22Rv1 (cell line): Measurements from ENCODE around the gene PSMD9.

ENCODE experiments used
- H3K27ac ChIP-seq: fragments of 450-650 bp; 2 replicates; pipeline ENCODE4 v1.5.1; 2017
- CTCF ChIP-seq: fragments of 450-650 bp; IDR thresholded peaks from 2 replicates; pipeline ENCODE4 v1.5.1; 2017; ENCODE audit warnings: mild to moderate bottlenecking
- ZFX ChIP-seq: fragments of 450-650 bp; IDR thresholded peaks from 2 replicates; pipeline ENCODE4 v1.6.1; 2017; ENCODE audit warnings: antibody characterized with exemption, borderline replicate concordance

The PSMD9 gene

GRCh38 chr12:121930862-121931261 is 42.3 kb downstream of the PSMD9 start:
- TF ChIP-seq ZFX = no peak
- no peak for TF ChIP-seq CTCF
- H3K27ac ChIP-seq = no peak overlapping the region

DNA sequence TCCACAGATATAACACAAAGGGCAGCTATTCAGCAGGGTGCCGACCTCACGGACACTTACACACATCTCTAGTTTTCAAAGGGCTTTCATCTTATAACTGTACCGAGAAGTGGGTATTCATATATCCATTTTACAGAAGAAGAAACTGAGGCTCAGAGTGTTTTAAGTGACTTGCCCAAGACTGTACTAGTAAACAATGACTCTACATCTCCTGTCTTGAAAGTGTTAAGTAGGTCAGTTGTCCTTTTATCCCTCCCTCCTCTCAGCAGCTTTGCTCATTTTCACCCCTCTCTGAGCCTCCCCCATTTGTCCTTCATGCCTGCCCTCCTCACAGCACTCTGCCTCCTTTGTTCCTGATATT is 43.6 kb downstream of the PSMD9 start:
- TF ChIP-seq CTCF = no peak
- no peak for TF ChIP-seq ZFX

DNA sequence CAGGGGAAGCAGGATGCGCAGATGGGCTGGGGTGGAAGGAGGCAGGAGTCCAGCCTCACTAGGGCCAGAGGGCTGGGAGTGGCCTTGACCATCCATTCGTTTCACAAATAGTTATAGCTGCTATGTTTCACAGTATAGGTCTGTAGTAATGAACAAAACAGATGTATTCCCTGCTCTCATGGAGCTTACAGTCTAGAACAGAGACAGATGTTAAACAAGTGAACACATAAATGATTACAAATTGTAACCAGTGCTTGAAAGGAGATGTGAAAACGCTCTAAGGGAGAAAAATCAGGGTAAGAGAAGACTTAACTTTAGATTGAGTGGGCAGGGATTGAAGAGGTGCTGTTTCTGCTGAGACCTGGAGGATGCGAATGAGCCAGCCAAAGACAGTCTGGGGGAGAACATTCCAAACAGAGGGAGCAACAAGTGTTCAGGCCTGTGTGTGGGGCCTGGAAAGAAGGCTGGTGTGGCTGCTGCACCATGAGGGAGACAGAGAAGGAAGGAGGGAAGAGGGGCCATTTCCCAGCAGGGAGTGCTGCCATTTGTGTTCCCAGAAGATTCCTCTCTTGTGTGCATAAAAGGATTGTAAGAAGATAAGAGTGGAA is 44.4 kb downstream of the PSMD9 start:
- TF ChIP-seq CTCF = no peak
- TF ChIP-seq ZFX = no peak
- no peak overlapping the region for H3K27ac ChIP-seq

More for the DNA sequence above, 43.6 kb downstream of the PSMD9 start:
- no peak overlapping the region for H3K27ac ChIP-seq

DNA sequence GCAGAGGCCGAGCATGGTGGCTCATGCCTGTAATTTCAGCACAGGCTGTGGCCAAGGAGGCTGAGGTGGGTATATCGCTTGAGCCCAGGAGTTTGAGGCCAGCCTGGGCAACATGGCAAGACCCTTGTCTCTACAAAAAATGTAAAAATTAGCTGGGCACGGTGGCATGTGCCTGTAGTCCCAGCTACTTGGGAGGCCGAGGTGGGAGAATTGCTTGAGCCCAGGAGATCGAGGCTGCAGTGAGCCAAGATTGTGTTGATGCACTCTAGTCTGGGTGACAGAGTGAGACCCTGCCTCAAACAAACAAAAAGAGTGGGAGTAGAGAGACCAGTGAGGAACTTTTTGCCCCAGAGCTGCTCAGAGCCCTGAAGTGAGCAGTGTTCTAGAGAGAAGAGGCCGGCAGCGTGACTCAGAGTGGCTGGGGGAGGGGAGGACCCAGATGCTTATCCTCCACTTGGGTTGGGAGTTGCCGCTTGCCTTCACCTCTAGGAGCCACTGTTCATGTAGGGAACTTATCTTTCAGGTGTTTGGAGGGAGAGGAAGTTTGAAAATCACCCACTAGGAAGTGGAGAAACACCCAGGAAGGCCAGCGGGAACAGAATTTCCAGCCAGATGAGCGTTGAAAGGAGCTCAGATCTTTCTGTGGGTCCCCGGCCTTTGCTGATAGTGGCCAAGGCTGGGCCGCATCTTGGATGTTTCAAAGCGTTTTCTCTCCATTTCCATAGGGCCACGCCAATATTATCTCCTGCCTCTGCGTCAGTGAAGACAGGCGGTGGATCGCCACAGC is 45.1 kb downstream of the PSMD9 start:
- no peak overlapping the region for H3K27ac ChIP-seq
- TF ChIP-seq CTCF (no peak), ZFX (no peak)

- no peak for TF ChIP-seq CTCF
- TF ChIP-seq ZFX = no peak
- H3K27ac ChIP-seq = no peak overlapping the region
Measured at GRCh38 chr12:121934309-121934664, 45.7 kb downstream of the PSMD9 start.

DNA sequence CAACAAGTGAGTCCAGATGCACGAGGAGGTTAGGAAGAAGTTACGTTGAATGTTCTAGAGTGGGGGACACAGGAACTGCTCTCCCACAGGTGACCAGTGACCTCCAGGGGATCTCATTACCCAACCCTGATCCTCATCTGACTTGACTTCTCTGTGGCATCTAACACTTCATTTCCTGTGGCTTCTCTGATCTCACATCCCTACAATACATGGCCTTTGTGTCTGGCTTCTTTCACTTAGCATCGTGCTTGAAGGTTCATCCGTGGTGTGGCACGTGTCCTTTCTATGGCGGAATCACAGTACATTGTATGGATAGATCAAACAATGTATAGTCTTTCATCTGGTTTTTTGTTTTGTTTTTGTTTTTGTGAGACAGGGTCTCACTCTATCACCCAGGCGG is 49.1 kb downstream of the PSMD9 start:
- TF ChIP-seq CTCF (no peak), ZFX (no peak)
- no peak overlapping the region for H3K27ac ChIP-seq

GRCh38 chr12:121939186-121939585 is 50.6 kb downstream of the PSMD9 start:
- no peak overlapping the region for H3K27ac ChIP-seq
- TF ChIP-seq CTCF (no peak), ZFX (no peak)
